HEK293 (cell line): ENCODE measurements around the gene TPM2.

Experiments
- BCL11B ChIP-seq: fragments of 450-650 bp; formaldehyde crosslinking; IDR thresholded peaks from 2 replicates; pipeline ENCODE4 v1.5.1; 2016; ENCODE audit warnings: low read depth, missing biosample characterization, missing genetic modification characterization
- EGR2 ChIP-seq: fragments of 450-650 bp; formaldehyde crosslinking; IDR thresholded peaks from 2 replicates; pipeline ENCODE4 v1.5.1; 2016; ENCODE audit warnings: low read depth, missing biosample characterization, missing genetic modification characterization
- GFI1B ChIP-seq: fragments of 450-650 bp; formaldehyde crosslinking; IDR thresholded peaks from 2 replicates; pipeline ENCODE4 v1.5.1; 2016; ENCODE audit warnings: missing biosample characterization, missing genetic modification characterization
- GLIS1 ChIP-seq: fragments of 450-650 bp; formaldehyde crosslinking; IDR thresholded peaks from 2 replicates; pipeline ENCODE4 v1.5.1; 2016; ENCODE audit warnings: missing biosample characterization, missing genetic modification characterization
- KLF10 ChIP-seq: fragments of 450-650 bp; IDR thresholded peaks from 2 replicates; pipeline ENCODE4 v1.5.1; 2018; ENCODE audit warnings: missing biosample characterization, mild to moderate bottlenecking, missing genetic modification characterization
- KLF16 ChIP-seq: fragments of 450-650 bp; formaldehyde crosslinking; IDR thresholded peaks from 2 replicates; pipeline ENCODE4 v1.5.1; 2017; ENCODE audit warnings: missing biosample characterization, missing genetic modification characterization
- MEIS1 ChIP-seq: sonication (generic); formaldehyde crosslinking; IDR thresholded peaks from 2 replicates; pipeline ENCODE4 v1.8.1; 2022; ENCODE audit warnings: missing genetic modification reagents, mild to moderate bottlenecking, borderline replicate concordance
- RBAK ChIP-seq: fragments of 450-650 bp; formaldehyde crosslinking; IDR thresholded peaks from 2 replicates; pipeline ENCODE4 v1.5.1; 2016; ENCODE audit warnings: missing biosample characterization, missing genetic modification characterization
- REPIN1 ChIP-seq: fragments of 450-650 bp; formaldehyde crosslinking; IDR thresholded peaks from 2 replicates; pipeline ENCODE4 v1.5.1; 2017; ENCODE audit warnings: missing biosample characterization, missing genetic modification characterization, low read depth
- YY2 ChIP-seq: fragments of 450-650 bp; formaldehyde crosslinking; IDR thresholded peaks from 2 replicates; pipeline ENCODE4 v1.5.1; 2016; ENCODE audit warnings: missing biosample characterization, missing genetic modification characterization
- ZBTB17 ChIP-seq: fragments of 450-650 bp; formaldehyde crosslinking; IDR thresholded peaks from 2 replicates; pipeline ENCODE4 v1.5.1; 2016; ENCODE audit warnings: missing biosample characterization, missing genetic modification characterization
- ZBTB8A ChIP-seq: fragments of 450-650 bp; formaldehyde crosslinking; IDR thresholded peaks from 2 replicates; pipeline ENCODE4 v1.5.1; 2016; ENCODE audit warnings: missing biosample characterization, missing genetic modification characterization
- ZFP37 ChIP-seq: fragments of 450-650 bp; formaldehyde crosslinking; IDR thresholded peaks from 2 replicates; pipeline ENCODE4 v1.5.1; 2016; ENCODE audit warnings: missing biosample characterization, missing genetic modification characterization
- ZFP69B ChIP-seq: fragments of 450-650 bp; formaldehyde crosslinking; IDR thresholded peaks from 2 replicates; pipeline ENCODE4 v1.5.1; 2016; ENCODE audit warnings: missing biosample characterization, missing genetic modification characterization
- ZNF121 ChIP-seq: fragments of 450-650 bp; formaldehyde crosslinking; IDR thresholded peaks from 2 replicates; pipeline ENCODE4 v1.5.1; 2016; ENCODE audit warnings: missing biosample characterization, missing genetic modification characterization
- ZNF140 ChIP-seq: fragments of 450-650 bp; formaldehyde crosslinking; IDR thresholded peaks from 2 replicates; pipeline ENCODE4 v1.5.1; 2016; ENCODE audit warnings: missing biosample characterization, missing genetic modification characterization
- ZNF16 ChIP-seq: fragments of 450-650 bp; formaldehyde crosslinking; IDR thresholded peaks from 2 replicates; pipeline ENCODE4 v1.5.1; 2016; ENCODE audit warnings: low read depth, missing biosample characterization, missing genetic modification characterization
- ZNF169 ChIP-seq: fragments of 450-650 bp; formaldehyde crosslinking; IDR thresholded peaks from 2 replicates; pipeline ENCODE4 v1.5.1; 2016; ENCODE audit warnings: missing biosample characterization, missing genetic modification characterization
- ZNF433 ChIP-seq: fragments of 450-650 bp; formaldehyde crosslinking; IDR thresholded peaks from 2 replicates; pipeline ENCODE4 v1.5.1; 2016; ENCODE audit warnings: missing biosample characterization, missing genetic modification characterization, low read depth
- ZNF529 ChIP-seq: fragments of 450-650 bp; formaldehyde crosslinking; IDR thresholded peaks from 2 replicates; pipeline ENCODE4 v1.5.1; 2017; ENCODE audit warnings: missing genetic modification characterization, missing biosample characterization; ENCODE audit not compliant: insufficient replicate concordance
- ZNF530 ChIP-seq: fragments of 450-650 bp; formaldehyde crosslinking; IDR thresholded peaks from 2 replicates; pipeline ENCODE4 v1.5.1; 2016; ENCODE audit warnings: low read depth, missing biosample characterization, missing genetic modification characterization
- ZNF600 ChIP-seq: fragments of 450-650 bp; formaldehyde crosslinking; IDR thresholded peaks from 2 replicates; pipeline ENCODE4 v1.5.1; 2016; ENCODE audit warnings: missing biosample characterization, missing genetic modification characterization
- ZNF623 ChIP-seq: fragments of 450-650 bp; formaldehyde crosslinking; IDR thresholded peaks from 2 replicates; pipeline ENCODE4 v1.5.1; 2016; ENCODE audit warnings: missing biosample characterization, missing genetic modification characterization
- ZNF776 ChIP-seq: fragments of 450-650 bp; formaldehyde crosslinking; IDR thresholded peaks from 2 replicates; pipeline ENCODE4 v1.5.0; 2017; ENCODE audit warnings: missing biosample characterization, missing genetic modification characterization, borderline replicate concordance
- TF ChIP-seq, protein P1 (sequence below): fragments of 450-650 bp; IDR thresholded peaks from 2 replicates; pipeline ENCODE4 v1.5.1; 2018; ENCODE audit warnings: missing biosample characterization, mild to moderate bottlenecking, missing genetic modification characterization
- TF ChIP-seq, protein P2 (sequence below): IDR thresholded peaks from 2 replicates; pipeline ENCODE4 v1.6.1; 2011; ENCODE audit warnings: mild to moderate bottlenecking, low read depth, low read length, borderline replicate concordance
- TF ChIP-seq, protein P3 (sequence below): fragments of 450-650 bp; formaldehyde crosslinking; IDR thresholded peaks from 2 replicates; pipeline ENCODE4 v1.5.1; 2016; ENCODE audit warnings: missing biosample characterization, missing genetic modification characterization
- TF ChIP-seq, protein P4 (sequence below): fragments of 450-650 bp; formaldehyde crosslinking; IDR thresholded peaks from 2 replicates; pipeline ENCODE4 v1.5.1; 2016; ENCODE audit warnings: missing biosample characterization, missing genetic modification characterization
- TF ChIP-seq, protein P5 (sequence below): fragments of 450-650 bp; formaldehyde crosslinking; IDR thresholded peaks from 2 replicates; pipeline ENCODE4 v1.5.1; 2017; ENCODE audit warnings: missing biosample characterization, missing genetic modification characterization
- TF ChIP-seq, protein P6 (sequence below): fragments of 450-650 bp; formaldehyde crosslinking; IDR thresholded peaks from 2 replicates; pipeline ENCODE4 v1.5.1; 2016; ENCODE audit warnings: missing biosample characterization, missing genetic modification characterization
- TF ChIP-seq, protein P7 (sequence below): fragments of 450-650 bp; formaldehyde crosslinking; IDR thresholded peaks from 2 replicates; pipeline ENCODE4 v1.5.1; 2016; ENCODE audit warnings: missing biosample characterization, missing genetic modification characterization

TPM2 gene

DNA sequence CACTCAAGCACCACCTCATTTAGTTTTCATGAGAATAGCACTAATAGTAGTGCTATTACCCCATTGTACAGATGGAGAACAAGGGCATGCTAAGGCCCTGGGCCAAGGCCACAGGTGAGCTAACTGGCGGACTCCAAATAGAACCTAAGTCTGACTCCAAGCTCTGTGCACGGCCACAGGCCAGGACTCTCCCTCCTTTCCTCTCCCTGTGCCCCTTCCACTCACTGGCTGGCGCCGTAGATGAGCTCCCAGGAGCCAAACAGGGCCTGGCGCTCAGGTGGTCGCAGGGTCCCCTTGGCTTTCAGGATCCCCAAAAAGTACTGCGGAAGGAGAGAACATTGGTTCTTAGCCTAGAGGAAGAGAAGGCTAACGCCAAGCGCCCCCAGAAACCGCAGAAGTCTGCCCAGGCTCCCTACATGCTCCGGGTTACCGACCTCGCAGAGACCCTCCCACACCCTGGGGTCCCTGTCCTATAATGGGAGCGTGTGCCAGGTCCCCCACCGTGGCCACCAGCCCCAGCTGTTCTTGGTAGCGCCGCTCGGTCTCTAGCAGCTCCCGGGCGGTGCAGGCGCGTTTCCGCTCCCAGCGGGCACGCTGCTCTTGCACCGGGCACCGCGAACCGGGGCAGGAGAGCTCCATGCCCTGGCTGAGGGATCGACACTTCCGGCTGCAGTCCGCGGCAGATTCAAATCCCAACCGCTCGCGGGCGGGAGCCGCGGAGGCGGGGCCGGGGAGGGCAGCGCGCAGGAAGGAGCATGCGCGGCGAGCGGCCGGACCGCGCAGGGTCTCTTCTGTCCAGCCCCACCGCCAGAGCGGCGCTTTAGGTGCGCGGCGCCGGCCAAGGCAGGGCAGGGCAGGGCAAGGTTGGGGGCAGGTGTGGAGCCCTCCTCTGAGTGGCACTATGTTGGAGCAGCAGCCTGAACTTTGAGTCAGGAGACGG is 24.9 kb downstream of the TPM2 start, which contains the start of gene ARHGEF39 (continued):
- TF ChIP-seq ZBTB17 (tag by site-specific recombination) (peak; percentile 78), ZNF121 (tag by site-specific recombination) (no peak), EGR2 (peak; percentile 23; the same call in 1 of the 2 replicates), KLF10 (no peak; the same call in 1 of the 2 replicates), ZFP37 (tag by site-specific recombination) (no peak), GFI1B (tag by site-specific recombination) (no peak), REPIN1 (tag by site-specific recombination) (no peak), RBAK (tag by site-specific recombination) (no peak), ZNF623 (tag by site-specific recombination) (peak; percentile 56), KLF16 (tag by site-specific recombination) (0 out of 2 replicates have a peak, but pooled peaks have one; percentile 40), ZNF140 (tag by site-specific recombination) (no peak), ZNF776 (no peak), GLIS1 (no peak; the same call in 1 of the 2 replicates), ZNF530 (no peak), ZNF433 (tag by site-specific recombination) (no peak), MEIS1 (CRISPR knock-in tag) (no peak), ZNF600 (tag by site-specific recombination) (peak; percentile 85), BCL11B (tag by site-specific recombination) (no peak), ZFP69B (tag by site-specific recombination) (no peak), ZBTB8A (tag by site-specific recombination) (peak; percentile 62), ZNF529 (tag by site-specific recombination) (no peak), YY2 (tag by site-specific recombination) (no peak), ZNF169 (tag by site-specific recombination) (no peak), ZNF16 (tag by site-specific recombination) (no peak)
- TF ChIP-seq, protein P1, sequence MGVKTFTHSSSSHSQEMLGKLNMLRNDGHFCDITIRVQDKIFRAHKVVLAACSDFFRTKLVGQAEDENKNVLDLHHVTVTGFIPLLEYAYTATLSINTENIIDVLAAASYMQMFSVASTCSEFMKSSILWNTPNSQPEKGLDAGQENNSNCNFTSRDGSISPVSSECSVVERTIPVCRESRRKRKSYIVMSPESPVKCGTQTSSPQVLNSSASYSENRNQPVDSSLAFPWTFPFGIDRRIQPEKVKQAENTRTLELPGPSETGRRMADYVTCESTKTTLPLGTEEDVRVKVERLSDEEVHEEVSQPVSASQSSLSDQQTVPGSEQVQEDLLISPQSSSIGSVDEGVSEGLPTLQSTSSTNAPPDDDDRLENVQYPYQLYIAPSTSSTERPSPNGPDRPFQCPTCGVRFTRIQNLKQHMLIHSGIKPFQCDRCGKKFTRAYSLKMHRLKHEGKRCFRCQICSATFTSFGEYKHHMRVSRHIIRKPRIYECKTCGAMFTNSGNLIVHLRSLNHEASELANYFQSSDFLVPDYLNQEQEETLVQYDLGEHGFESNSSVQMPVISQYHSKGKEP (tag by site-specific recombination): peak; percentile 28; the same call in 1 of the 2 replicates
- TF ChIP-seq, protein P2, sequence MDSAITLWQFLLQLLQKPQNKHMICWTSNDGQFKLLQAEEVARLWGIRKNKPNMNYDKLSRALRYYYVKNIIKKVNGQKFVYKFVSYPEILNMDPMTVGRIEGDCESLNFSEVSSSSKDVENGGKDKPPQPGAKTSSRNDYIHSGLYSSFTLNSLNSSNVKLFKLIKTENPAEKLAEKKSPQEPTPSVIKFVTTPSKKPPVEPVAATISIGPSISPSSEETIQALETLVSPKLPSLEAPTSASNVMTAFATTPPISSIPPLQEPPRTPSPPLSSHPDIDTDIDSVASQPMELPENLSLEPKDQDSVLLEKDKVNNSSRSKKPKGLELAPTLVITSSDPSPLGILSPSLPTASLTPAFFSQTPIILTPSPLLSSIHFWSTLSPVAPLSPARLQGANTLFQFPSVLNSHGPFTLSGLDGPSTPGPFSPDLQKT: peak; percentile 29; the same call in 1 of the 2 replicates
- TF ChIP-seq, protein P3, sequence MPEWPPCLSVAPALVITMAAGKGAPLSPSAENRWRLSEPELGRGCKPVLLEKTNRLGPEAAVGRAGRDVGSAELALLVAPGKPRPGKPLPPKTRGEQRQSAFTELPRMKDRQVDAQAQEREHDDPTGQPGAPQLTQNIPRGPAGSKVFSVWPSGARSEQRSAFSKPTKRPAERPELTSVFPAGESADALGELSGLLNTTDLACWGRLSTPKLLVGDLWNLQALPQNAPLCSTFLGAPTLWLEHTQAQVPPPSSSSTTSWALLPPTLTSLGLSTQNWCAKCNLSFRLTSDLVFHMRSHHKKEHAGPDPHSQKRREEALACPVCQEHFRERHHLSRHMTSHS (tag by site-specific recombination): no peak
- TF ChIP-seq, protein P4, sequence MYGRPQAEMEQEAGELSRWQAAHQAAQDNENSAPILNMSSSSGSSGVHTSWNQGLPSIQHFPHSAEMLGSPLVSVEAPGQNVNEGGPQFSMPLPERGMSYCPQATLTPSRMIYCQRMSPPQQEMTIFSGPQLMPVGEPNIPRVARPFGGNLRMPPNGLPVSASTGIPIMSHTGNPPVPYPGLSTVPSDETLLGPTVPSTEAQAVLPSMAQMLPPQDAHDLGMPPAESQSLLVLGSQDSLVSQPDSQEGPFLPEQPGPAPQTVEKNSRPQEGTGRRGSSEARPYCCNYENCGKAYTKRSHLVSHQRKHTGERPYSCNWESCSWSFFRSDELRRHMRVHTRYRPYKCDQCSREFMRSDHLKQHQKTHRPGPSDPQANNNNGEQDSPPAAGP: no peak
- TF ChIP-seq, protein P5, sequence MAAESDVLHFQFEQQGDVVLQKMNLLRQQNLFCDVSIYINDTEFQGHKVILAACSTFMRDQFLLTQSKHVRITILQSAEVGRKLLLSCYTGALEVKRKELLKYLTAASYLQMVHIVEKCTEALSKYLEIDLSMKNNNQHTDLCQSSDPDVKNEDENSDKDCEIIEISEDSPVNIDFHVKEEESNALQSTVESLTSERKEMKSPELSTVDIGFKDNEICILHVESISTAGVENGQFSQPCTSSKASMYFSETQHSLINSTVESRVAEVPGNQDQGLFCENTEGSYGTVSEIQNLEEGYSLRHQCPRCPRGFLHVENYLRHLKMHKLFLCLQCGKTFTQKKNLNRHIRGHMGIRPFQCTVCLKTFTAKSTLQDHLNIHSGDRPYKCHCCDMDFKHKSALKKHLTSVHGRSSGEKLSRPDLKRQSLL: peak; percentile 77
- TF ChIP-seq, protein P6, sequence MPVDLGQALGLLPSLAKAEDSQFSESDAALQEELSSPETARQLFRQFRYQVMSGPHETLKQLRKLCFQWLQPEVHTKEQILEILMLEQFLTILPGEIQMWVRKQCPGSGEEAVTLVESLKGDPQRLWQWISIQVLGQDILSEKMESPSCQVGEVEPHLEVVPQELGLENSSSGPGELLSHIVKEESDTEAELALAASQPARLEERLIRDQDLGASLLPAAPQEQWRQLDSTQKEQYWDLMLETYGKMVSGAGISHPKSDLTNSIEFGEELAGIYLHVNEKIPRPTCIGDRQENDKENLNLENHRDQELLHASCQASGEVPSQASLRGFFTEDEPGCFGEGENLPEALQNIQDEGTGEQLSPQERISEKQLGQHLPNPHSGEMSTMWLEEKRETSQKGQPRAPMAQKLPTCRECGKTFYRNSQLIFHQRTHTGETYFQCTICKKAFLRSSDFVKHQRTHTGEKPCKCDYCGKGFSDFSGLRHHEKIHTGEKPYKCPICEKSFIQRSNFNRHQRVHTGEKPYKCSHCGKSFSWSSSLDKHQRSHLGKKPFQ: no peak
- TF ChIP-seq, protein P7, sequence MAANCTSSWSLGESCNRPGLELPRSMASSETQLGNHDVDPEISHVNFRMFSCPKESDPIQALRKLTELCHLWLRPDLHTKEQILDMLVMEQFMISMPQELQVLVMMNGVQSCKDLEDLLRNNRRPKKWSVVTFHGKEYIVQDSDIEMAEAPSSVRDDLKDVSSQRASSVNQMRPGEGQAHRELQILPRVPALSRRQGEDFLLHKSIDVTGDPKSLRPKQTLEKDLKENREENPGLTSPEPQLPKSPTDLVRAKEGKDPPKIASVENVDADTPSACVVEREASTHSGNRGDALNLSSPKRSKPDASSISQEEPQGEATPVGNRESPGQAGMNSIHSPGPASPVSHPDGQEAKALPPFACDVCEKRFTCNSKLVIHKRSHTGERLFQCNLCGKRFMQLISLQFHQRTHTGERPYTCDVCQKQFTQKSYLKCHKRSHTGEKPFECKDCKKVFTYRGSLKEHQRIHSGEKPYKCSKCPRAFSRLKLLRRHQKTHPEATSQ: no peak
